Nucleus accumbens (tissue), 56 donors: ENCODE measurements around the gene UPK1A.
A peak's percentile ranks its signal among the peaks of the same experiment; 100 is the strongest.
"Not testable (repeated sequence)": the region's sequence is repeated elsewhere in the genome, so short reads cannot be mapped to it uniquely, and the experiment has no call there.

Source experiments
- DNase-seq, 56 donors: peaks; one replicate each; lab custom pipeline; 2025; lab: John Stamatoyannopoulos, UW

UPK1A gene

GRCh38 chr19:35644206-35644986 is 21.9 kb upstream of the UPK1A start:
- peak in 50 of 56 donors; percentile 8 to 80 (median 42) for DNase-seq

GRCh38 chr19:35644987-35645679 is 21.2 kb upstream of the UPK1A start:
- peak in 45 of 56 donors; percentile 5 to 78 (median 35) for DNase-seq

DNA sequence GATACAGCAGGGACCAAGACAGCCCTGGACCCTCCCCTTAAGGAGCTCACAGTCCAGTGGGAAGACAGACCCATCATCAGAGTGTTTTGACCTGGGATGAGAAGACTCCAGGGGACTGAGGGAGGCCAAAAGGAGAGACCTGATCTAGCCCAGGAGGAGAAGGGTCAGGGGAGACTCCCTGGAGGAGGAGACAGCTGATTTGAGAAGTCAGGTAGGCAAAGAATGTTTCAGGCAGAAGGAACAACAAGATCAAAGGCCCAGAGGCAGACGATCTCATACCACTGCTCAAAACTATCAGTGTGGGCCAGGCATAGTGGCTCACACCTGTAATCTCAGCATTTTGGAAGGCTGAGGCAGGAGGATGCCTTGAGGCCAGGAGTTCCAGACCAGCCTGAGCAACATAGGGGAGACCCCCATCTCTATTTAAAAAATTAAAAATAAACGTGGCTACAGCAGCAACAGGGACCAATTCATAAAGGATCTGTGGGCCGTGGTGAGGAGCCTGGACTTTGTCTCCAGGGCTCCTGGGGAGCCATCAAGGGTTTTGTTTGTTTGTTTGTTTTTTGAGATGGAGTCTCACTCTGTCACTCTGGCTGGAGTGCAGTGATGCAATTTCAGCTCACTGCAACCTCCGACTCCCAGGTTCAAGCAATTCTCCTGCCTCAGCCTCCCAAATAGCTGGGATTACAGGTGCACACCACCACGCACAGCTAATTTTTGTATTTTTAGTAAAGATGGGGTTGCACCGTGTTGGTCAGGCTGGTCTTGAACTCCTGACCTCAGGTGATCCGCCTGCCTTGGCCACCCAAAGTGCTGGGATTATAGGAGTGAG is 20.4 kb upstream of the UPK1A start:
- no peak for DNase-seq

- DNase-seq: peak; percentile 56 to 99 (median 94)
Measured at GRCh38 chr19:35648017-35648961, 18.0 kb upstream of the UPK1A start, which contains the start of gene COX6B1. COX6B1 (plus strand) TSS chr19:35648323; CDS start chr19:35651244, 2,921 bp downstream.

DNA sequence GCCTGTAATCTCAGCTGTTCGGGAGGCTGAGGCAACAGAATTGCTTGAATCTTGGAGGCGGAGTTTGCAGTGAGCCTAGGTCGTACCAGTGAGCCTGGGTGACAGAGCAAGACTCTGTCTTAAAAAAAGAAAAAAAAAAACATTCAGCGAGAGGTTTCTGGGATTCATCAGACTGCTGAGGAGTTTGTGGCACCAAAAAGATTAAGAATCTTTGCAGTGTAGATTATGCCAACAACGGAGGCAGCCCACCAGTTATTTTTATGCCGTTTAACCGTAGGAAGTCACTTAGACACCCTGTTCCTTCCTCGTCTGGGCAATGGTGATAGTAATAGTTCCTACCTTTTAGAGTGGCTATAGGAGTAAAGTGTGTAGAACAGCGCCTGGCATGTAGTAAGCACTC is 15.7 kb upstream of the UPK1A start:
- no peak for DNase-seq

DNA sequence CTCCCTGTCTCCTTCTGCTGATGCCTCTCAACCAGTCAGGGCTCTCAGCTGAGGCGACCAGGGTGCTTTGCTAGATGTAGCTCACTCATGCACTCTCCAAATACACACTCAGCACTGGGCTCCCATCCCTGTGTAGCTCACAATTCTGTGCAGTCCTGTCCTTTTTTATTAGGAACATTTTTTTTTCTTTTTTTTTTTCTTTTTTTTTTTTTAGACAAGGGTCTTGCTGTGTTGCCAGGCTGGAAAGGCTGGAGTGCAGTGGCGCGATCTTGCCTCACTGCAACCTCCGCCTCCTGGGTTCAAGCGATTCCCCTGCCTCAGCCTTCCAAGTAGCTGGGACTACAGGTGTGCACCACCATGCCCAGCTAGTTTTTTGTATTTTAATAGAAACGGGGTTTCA is 11.5 kb upstream of the UPK1A start:
- not testable (repeated sequence) for DNase-seq

- DNase-seq: no peak
Measured at GRCh38 chr19:35655600-35655999, 10.7 kb upstream of the UPK1A start.

- no peak for DNase-seq
Measured at GRCh38 chr19:35656700-35657099, 9.6 kb upstream of the UPK1A start.

- DNase-seq: no peak
Measured at GRCh38 chr19:35657904-35658700, 8.2 kb upstream of the UPK1A start.

DNA sequence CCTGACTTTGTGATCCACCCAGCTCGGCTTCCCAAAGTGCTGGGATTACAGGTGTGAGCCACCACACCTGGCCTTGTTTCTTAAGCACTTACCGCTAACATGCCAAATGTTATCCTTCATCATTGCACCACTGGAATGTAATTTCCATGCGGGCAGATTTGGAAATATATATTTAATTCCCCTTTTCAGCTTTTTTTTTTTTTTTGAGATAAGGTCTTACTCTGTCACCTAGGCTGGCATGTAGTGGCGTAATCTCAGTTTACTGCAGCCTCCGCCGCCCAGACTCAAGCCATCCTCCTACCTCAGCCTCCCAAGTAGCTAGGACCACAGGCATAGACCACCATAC is 4.3 kb upstream of the UPK1A start:
- DNase-seq: no peak

DNA sequence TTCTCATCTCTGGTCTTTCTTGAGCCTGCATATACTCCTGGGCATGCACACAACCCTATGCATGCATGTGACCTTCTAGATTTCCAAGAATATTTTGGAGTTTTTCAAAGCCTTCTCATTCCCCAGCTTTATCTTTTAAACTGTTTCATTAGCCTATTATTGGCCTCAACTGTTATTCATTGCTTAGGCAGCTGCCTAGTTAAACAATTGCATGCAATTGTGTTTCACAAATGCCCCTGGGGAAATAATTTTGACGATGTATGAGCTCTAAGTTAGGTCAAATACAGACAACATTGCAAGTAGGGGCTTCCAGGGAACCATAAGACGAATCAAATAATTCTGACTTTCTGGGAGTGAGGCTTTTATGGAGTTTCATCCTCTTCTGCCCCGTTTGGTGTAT is 2.3 kb upstream of the UPK1A start:
- DNase-seq: no peak

- no peak for DNase-seq
Measured at GRCh38 chr19:35665157-35665556, 1.2 kb upstream of the UPK1A start.

- DNase-seq: no peak
Measured at GRCh38 chr19:35665604-35666003, 713 bp upstream of the UPK1A start.

DNA sequence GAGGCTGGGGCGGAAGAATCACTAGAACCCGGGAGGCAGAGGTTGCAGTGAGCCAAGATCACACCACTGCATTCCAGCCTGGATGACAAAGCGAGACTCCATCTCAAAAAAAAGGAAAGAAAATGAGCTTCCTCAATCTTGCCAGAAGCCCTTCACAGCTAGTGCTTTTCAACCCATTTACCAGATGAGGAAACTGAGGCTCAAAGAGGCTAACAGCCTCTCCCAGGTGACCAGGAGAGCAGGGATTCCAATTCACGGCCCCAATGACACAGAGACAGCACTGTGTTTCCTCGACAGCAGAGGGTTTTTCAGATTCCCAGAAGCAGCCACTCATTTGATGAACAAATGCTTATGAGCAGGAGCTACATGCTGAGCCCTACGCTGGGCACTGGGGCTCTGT is 3.2 kb downstream of the UPK1A start:
- no peak for DNase-seq

DNA sequence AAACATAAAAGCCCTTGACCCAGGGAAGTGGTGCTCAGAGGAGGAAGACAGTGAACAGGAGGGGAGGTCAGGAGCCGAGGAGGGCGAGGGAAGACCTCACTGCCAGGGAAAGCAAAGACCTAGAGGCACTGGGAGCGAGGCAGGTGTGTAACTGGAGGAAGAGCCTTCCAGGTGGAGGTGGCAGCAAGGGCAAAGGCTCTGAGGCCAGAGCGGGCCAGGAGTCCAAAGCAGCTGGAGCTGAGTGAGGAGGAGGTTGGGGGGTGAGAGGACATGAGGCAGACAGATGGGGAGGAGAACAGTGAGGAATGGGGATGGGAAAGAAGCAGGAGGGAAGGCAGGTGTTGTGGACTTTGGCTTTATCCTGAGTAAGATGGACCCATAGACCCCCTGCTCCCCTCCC is 3.7 kb downstream of the UPK1A start:
- DNase-seq: no peak

DNA sequence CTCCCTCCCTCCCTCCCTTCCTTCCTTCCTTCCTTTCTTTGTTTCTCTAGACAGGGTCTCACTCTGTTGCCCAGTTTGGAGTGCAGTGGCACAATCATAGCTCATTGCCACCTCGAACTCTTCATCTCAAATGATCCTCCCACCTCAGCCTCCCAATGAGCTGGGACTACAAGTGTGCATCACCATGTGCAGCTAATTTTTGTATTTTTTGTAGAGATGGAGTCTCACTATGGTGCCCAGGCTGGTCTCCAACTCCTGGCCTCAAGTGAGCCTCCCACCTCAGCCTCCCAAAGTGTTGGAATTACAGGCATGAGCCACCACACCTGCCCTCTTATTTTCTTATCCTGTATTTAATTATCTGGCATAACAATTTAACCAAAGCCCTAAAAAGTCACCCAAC is 4.4 kb downstream of the UPK1A start:
- no peak for DNase-seq

GRCh38 chr19:35671818-35672217 is 5.5 kb downstream of the UPK1A start:
- no peak for DNase-seq

DNA sequence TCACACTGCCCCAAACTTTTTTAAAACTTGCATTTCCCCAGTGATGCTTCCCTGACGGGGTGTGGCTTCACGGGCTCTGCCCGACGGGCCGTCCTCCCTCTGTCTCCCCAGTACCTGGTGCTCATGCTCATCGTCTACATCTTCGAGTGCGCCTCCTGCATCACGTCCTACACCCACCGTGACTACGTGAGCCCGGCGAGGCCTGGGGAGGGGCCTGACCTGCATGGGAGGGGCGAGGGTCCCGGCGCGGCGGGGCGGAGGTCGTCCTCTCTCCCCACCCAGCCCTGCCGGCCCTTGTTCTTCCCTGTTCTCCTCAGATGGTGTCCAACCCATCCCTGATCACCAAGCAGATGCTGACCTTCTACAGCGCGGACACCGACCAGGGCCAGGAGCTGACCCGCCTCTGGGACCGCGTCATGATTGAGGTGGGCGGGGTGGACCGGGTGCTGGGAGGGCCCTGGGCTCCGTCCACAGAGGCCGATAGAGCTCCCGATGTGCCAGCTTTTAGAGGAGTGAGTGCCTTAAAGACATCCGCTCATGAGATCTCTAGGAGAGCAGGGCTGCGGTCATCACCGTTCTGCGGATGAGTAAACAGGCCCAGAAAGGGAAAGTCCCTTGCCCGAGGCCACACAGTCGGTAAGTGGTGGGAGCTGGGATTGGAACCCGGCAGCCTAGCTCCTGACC is 6.9 kb downstream of the UPK1A start:
- peak in 1 of 56 donors; percentile 5 for DNase-seq
